Caco-2 (cell line): ENCODE results near the gene PIP5KL1. TPM values are rescaled to one million over a fixed set of nuclear protein-coding genes. Genes with fewer than 3 reads are reported as not detected.

ENCODE experiments used
- BruUV-seq: library from RNA; stranded (reverse); fragments of 400-500 nt; replicated peaks from 2 replicates; lab custom pipeline; 2021; lab: Mats Ljungman, UMichigan
- CTCF ChIA-PET: fragments of 300-600 bp; sonication (Branson Sonifier 250); formaldehyde crosslinking; loops from one replicate; lab custom pipeline; 2022; ENCODE audit warnings: antibody characterized with exemption; lab: Charles Lee
- POLR2A ChIA-PET: fragments of 300-600 bp; sonication (Branson Sonifier 250); formaldehyde crosslinking; loops from one replicate; lab custom pipeline; 2022; ENCODE audit warnings: antibody characterized with exemption; lab: Charles Lee
- DNase-seq, 2 experiments: peaks; one replicate each; pipeline versions ENCODE4 v3.0.0 to v3.0.0-alpha.2; 2020 to 2022
- H3K27me3 ChIP-seq: replicated peaks from 2 replicates; pipeline ENCODE4 v1.6.0; 2011; ENCODE audit warnings: low read length; ENCODE audit not compliant: control insufficient read depth, insufficient read depth
- H3K36me3 ChIP-seq: 2 replicates; pipeline ENCODE4 v1.5.1; 2011; ENCODE audit warnings: low read length; ENCODE audit not compliant: control insufficient read depth, insufficient read depth
- H3K4me1 ChIP-seq: fragments of 250-450 bp; sonication (Bioruptor Pico); 2 replicates; pipeline ENCODE4 v1.5.1; 2020; ENCODE audit warnings: mild to moderate bottlenecking
- H3K4me3 ChIP-seq: 2 replicates; pipeline ENCODE4 v1.5.1; 2011; ENCODE audit warnings: low read depth, mild to moderate bottlenecking, control low read depth, low read length
- H3K9me3 ChIP-seq: fragments of 250-450 bp; sonication (Bioruptor Pico); 2 replicates; pipeline ENCODE4 v1.5.1; 2020; ENCODE audit warnings: mild to moderate bottlenecking, moderate library complexity
- H3K27ac Mint-ChIP-seq: one replicate; pipeline ENCODE4 v1.8.0; 2022; ENCODE audit warnings: mixed read lengths; ENCODE audit not compliant: unreplicated experiment
- H3K27me3 Mint-ChIP-seq: one replicate; pipeline ENCODE4 v1.8.0; 2022; ENCODE audit warnings: mixed read lengths; ENCODE audit not compliant: insufficient read depth, unreplicated experiment
- H3K36me3 Mint-ChIP-seq: one replicate; pipeline ENCODE4 v1.8.0; 2022; ENCODE audit warnings: mild to moderate bottlenecking, mixed read lengths; ENCODE audit not compliant: insufficient read depth, unreplicated experiment
- H3K4me1 Mint-ChIP-seq: one replicate; pipeline ENCODE4 v1.8.0; 2022; ENCODE audit warnings: low read depth, mixed read lengths; ENCODE audit not compliant: unreplicated experiment
- H3K4me3 Mint-ChIP-seq: one replicate; pipeline ENCODE4 v1.8.0; 2022; ENCODE audit warnings: mild to moderate bottlenecking, moderate library complexity, mixed read lengths; ENCODE audit not compliant: unreplicated experiment
- H3K9me3 Mint-ChIP-seq: one replicate; pipeline ENCODE4 v1.8.0; 2022; ENCODE audit warnings: mixed read lengths; ENCODE audit not compliant: unreplicated experiment
- intact Hi-C: fragments of 100-400 bp; cut with micrococcal nuclease; formaldehyde crosslinking; loops from one replicate; pipeline ENCODE4 v1.10.0; 2022; ENCODE audit not compliant: unreplicated experiment
- total RNA-seq: library from RNA; stranded (reverse); gene quantifications from 2 replicates; pipeline ENCODE4 v1.2.3, GENCODE V29; 2022
- TF ChIP-seq, protein P1 (sequence below), 2 experiments: fragments of 200-600 bp in 1 of 2; IDR thresholded peaks; 1 replicate in 1 of 2; 2 replicates in 1 of 2; pipeline versions ENCODE4 v1.5.1 to v1.8.0; 2011 to 2022; ENCODE audit warnings: antibody characterized with exemption in 1 of 2, control low read depth in 1 of 2, inconsistent platforms in 1 of 2, low read depth in 1 of 2, low read length in 1 of 2, mild to moderate bottlenecking in 1 of 2, moderate library complexity in 1 of 2; ENCODE audit not compliant: insufficient read depth in 1 of 2, severe bottlenecking in 1 of 2, unreplicated experiment in 1 of 2

PIP5KL1 gene
- total RNA-seq, 1 experiment from 2014 or later: 2.3 TPM

DNA sequence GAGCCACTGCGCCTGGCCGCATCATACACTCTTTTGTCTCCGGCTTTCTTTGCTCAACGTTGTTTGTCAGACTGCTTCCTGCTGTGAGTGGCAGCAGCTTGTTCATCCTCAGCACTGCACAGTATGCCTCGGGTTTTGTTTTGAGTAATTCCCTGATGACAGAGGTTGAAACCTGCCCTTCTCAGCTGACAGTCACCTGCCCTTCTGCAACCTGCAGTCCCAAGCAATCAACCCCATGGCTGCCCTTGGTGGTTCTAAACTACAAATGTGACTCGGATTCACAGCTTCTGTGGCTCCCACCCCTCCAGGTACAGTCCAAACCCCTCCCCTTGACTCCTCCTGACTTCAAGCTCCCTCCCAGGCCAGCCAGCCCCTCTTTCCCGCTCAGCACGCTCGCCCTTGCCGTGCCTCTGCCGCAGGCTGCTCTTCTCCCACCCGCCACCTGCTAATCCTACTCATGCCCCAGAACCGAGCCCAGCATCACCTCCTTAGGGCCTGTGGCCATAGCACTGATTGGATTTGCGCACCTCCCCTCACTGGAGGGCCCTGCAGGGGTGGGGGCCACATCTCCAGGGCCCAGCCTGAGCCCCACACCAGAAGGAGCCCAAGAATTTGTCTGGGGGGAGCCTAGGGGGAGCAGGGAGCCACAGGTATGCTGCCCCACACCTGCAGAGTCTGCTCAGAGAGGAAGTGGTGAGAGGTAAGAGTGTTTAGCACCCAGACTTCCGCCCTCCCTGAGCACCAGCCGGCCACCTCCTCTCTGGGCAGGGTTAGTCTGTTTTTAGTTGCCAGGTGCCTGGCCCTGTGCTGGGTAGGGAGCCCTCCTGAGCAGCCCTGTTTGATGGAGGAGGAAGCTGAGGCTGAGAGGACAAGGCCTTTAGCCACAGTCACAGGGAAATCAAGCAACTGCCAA, 40.1 kb upstream of the PIP5KL1 start:
- no TSS peak for BruUV-seq
- POLR2A ChIA-PET: no interaction called here
- H3K4me1 Mint-ChIP-seq: peaks cover 27% of the 10 kb centered on the region
- no peak for DNase-seq
- peaks cover 5% of the 10 kb centered on the region for H3K36me3 Mint-ChIP-seq
- no peaks in the 10 kb centered on the region for H3K9me3 Mint-ChIP-seq
- no peak overlapping the region for H3K4me3 ChIP-seq
- H3K27ac Mint-ChIP-seq: peak overlapping the region; percentile 44
- no peaks in the 10 kb centered on the region for H3K27me3 Mint-ChIP-seq
- no peaks in the 10 kb centered on the region for H3K27me3 ChIP-seq
- CTCF ChIA-PET: no interaction called here
- intact Hi-C loops: no loop called here
- TF ChIP-seq, protein P1, sequence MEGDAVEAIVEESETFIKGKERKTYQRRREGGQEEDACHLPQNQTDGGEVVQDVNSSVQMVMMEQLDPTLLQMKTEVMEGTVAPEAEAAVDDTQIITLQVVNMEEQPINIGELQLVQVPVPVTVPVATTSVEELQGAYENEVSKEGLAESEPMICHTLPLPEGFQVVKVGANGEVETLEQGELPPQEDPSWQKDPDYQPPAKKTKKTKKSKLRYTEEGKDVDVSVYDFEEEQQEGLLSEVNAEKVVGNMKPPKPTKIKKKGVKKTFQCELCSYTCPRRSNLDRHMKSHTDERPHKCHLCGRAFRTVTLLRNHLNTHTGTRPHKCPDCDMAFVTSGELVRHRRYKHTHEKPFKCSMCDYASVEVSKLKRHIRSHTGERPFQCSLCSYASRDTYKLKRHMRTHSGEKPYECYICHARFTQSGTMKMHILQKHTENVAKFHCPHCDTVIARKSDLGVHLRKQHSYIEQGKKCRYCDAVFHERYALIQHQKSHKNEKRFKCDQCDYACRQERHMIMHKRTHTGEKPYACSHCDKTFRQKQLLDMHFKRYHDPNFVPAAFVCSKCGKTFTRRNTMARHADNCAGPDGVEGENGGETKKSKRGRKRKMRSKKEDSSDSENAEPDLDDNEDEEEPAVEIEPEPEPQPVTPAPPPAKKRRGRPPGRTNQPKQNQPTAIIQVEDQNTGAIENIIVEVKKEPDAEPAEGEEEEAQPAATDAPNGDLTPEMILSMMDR (IDR thresholded peaks at IDR 0.05; ENCODE audit: insufficient read depth in 1 of 2, low read depth in 1 of 2, low read length in 1 of 2, severe bottlenecking in 1 of 2, unreplicated experiment in 1 of 2): no peak
- no peaks in the 10 kb centered on the region for H3K9me3 ChIP-seq
- no peaks in the 10 kb centered on the region; the same call in 1 of the 2 replicates for H3K36me3 ChIP-seq
- peaks cover 34% of the 10 kb centered on the region for H3K4me1 ChIP-seq
- H3K4me3 Mint-ChIP-seq: no peak overlapping the region

DNA sequence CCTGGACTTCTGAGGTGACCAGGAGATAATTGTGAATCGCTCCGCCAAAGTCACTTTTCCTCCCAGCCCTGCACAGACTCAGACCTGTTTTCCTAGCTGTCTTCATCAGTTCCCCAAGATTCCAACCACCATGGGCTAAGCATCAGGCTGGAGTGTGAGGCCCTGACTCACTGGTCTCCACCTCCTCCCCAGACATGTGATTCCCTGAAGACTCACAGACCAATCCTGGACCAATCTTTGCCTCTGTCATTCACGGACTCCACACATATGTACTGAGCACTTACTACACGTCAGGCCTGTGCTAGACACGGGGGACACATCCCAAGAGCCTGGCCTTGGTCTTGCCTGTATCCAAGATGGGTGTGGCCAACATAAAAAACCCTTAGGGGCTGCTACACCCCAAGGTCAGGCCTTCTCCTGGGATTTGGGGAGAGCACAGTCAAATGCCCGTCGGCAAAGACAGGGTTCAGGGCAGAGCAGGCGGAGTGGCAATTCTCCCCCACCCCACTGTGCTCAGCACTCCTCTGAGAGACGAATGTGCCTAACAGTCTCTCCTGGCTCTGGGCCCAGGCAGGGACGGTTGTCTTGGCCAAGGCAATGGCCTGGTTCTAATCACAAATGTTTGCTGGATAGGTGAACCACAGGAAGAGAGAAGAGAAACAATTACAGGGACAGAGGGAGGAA, 38.3 kb upstream of the PIP5KL1 start:
- Mint-ChIP-seq H3K36me3 (peaks cover 11% of the 10 kb centered on the region), H3K4me3 (no peak overlapping the region), H3K4me1 (peaks cover 20% of the 10 kb centered on the region), H3K27ac (peak overlapping the region; percentile 80), H3K27me3 (no peaks in the 10 kb centered on the region), H3K9me3 (no peaks in the 10 kb centered on the region)
- Histone ChIP-seq H3K4me1 (peaks cover 39% of the 10 kb centered on the region), H3K4me3 (no peak overlapping the region), H3K36me3 (no peaks in the 10 kb centered on the region; the same call in 1 of the 2 replicates), H3K9me3 (no peaks in the 10 kb centered on the region), H3K27me3 (no peaks in the 10 kb centered on the region)
- POLR2A ChIA-PET: no interaction called here
- TF ChIP-seq, protein P1 (IDR thresholded peaks at IDR 0.05; ENCODE audit: insufficient read depth in 1 of 2, low read depth in 1 of 2, low read length in 1 of 2, severe bottlenecking in 1 of 2, unreplicated experiment in 1 of 2): no peak
- no TSS peak for BruUV-seq
- DNase-seq: no peak
- CTCF ChIA-PET: no interaction called here
- intact Hi-C loops: no loop called here

DNA sequence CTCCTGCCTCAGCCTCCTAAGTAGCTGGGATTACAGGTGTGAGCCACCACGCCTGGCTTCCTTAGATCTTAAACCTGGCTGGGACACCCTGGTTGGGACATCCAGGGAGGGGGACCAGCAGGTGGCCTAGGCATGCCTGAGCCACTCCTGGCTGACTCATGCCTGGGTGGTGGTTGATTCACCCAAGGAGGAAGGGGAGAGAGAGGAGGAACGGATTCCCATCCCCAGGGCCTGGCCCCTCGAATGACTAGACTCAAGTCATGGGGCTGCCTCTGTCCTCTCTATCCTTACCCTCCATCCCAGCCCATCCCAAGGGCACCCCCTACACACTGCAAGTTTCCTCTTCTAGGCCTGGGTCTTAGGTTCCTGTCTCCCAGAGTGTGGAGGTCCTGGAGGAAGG, 37.5 kb upstream of the PIP5KL1 start:
- H3K27me3 Mint-ChIP-seq: no peaks in the 10 kb centered on the region
- H3K36me3 Mint-ChIP-seq: peaks cover 16% of the 10 kb centered on the region
- H3K4me3 Mint-ChIP-seq: no peak overlapping the region
- BruUV-seq: no TSS peak
- no peaks in the 10 kb centered on the region for H3K9me3 Mint-ChIP-seq
- H3K27ac Mint-ChIP-seq: peak overlapping the region; percentile 80
- Histone ChIP-seq H3K9me3 (no peaks in the 10 kb centered on the region), H3K4me3 (no peak overlapping the region), H3K4me1 (peaks cover 39% of the 10 kb centered on the region), H3K36me3 (no peaks in the 10 kb centered on the region), H3K27me3 (no peaks in the 10 kb centered on the region)
- peaks cover 19% of the 10 kb centered on the region for H3K4me1 Mint-ChIP-seq
- CTCF ChIA-PET: no interaction called here
- POLR2A ChIA-PET: no interaction called here
- intact Hi-C loops: no loop called here
- DNase-seq: peak in 1 of 2 experiments; percentile 37
- TF ChIP-seq, protein P1 (IDR thresholded peaks at IDR 0.05; ENCODE audit: insufficient read depth in 1 of 2, low read depth in 1 of 2, low read length in 1 of 2, severe bottlenecking in 1 of 2, unreplicated experiment in 1 of 2): peak in 1 of 2 experiments; percentile 19
